DMS79 treated with DMSO at 0.1 percent for 48 hours (cell line): ENCODE measurements around the gene SULT1B1.

ENCODE experiments used
- DNase-seq: peaks from one replicate; lab custom pipeline; 2025; lab: John Stamatoyannopoulos, UW

The SULT1B1 gene

DNA sequence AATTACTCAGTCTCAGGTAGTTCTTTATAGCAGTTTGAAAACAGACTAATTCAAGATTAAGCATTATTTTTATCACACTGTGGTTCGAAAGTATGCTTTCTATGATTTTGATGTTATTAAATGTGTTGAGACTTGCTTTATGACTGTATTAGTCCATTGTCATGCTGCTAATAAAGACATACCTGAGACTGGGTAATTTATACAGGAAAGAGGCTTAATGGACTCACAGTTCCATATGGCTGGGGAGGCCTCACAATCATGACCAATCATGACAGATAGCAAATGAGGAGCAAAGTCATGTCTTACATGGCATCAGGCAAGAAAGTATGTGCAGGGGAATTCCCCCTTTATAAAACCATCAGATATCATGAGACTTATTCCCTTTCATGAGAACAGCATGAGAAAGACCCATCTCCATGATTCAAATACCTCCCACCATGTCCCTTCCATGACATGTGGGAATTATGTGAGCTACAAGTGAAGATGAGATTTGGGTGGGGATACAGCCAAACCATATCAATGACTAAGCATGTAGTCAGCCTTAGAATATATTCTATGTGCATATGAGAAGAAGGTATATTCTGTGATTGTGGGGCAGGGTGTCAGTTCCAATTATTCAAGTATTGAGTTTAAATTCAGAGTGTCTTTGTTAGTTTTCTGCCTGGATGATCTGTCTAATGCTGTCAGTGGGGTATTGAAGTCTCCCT, 62.7 kb downstream of the SULT1B1 start:
- DNase-seq, result no peak

DNA sequence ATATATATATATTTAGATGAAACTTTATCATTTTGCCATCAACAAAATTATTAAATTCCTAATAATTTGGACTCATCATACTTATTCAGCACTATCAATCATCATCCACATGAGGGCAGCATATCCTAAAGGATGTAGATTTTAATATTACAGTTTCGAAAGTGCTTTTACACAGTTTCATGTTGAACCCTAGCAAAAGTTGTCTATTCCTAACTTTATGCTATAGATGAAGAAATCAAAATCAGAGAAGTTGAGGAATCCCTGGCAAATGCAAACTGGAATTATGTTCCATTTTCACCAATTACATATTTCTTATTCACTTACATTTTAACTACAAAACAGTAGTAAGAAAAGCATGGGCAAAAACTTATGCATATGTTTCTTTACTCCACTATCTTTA, 70.8 kb downstream of the SULT1B1 start:
- no peak for DNase-seq

GRCh38 chr4:69684804-69685203, 75.6 kb downstream of the SULT1B1 start:
- DNase-seq, result no peak
